ENCODE data around the gene EFNA3. TPM values are rescaled to one million over a fixed set of nuclear protein-coding genes. Genes with fewer than 3 reads are reported as not detected.

Gene EFNA3
- total RNA-seq, 1 experiment from 2014 or later: 20.4 TPM

- DNase-seq (ENCODE audit: low read depth, low spot score): no peak
- RAD21 ChIA-PET (ENCODE audit: low non-redundant PET in 1 of 2, low total read pairs in 2 of 2, uncharacterized antibody in 2 of 2, unreplicated experiment in 2 of 2): interaction anchor here in 1 of 2 experiments (0.7 kb wide), 1 partner anchor 43 kb away, joined by 4 read pairs; no protein-coding TSS in a partner anchor
- Histone ChIP-seq H3K4me1 (ENCODE audit: control insufficient read depth in 1 of 2, insufficient read depth in 2 of 2, low read length in 2 of 2) (peaks cover 19 to 41% of the 10 kb centered on the region in 2 experiments), H3K36me3 (ENCODE audit: control insufficient read depth in 1 of 2, insufficient read depth in 2 of 2, low read length in 2 of 2) (no peaks in the 10 kb centered on the region), H3K27ac (ENCODE audit: low read depth, low read length) (no peak overlapping the region), H3K9ac (ENCODE audit: low read length) (no peak overlapping the region), H3K4me3 (replicated peaks in 1 of 2; ENCODE audit: low read depth in 1 of 2, low read length in 2 of 2) (no peak overlapping the region), H3K9me3 (ENCODE audit: control insufficient read depth in 1 of 2, insufficient read depth in 1 of 2, low read depth in 1 of 2, low read length in 2 of 2) (no peaks in the 10 kb centered on the region), H3K4me2 (ENCODE audit: low read length) (no peak overlapping the region), H3K79me2 (ENCODE audit: insufficient read depth, low read length) (peaks cover 11% of the 10 kb centered on the region), H3K27me3 (ENCODE audit: insufficient read depth, low read length) (peaks cover 6% of the 10 kb centered on the region; the same call in 1 of the 2 replicates), H3K9me2 (ENCODE audit: insufficient read depth) (no peaks in the 10 kb centered on the region), H2AFZ (ENCODE audit: low read depth, low read length, poor library complexity, severe bottlenecking) (no peak overlapping the region), H4K20me1 (ENCODE audit: insufficient read depth) (no peaks in the 10 kb centered on the region)
- intact Hi-C loops (cut with micrococcal nuclease): no loop called here
- POLR2A ChIA-PET: no interaction called here
- CTCF ChIA-PET: no interaction called here
- no peak for ATAC-seq
- no TSS peak for BruUV-seq (replicated peaks)
- TF ChIP-seq YY1 (IDR thresholded peaks at IDR 0.05; ENCODE audit: extremely low read depth, insufficient replicate concordance, low read depth, low read length): no peak
- no peak for TF ChIP-seq JUND (IDR thresholded peaks at IDR 0.05)
- TF ChIP-seq TCF7L2 (IDR thresholded peaks at IDR 0.05; ENCODE audit: borderline replicate concordance, extremely low read depth, insufficient read depth, insufficient read length): no peak
- TF ChIP-seq POLR2A (IDR thresholded peaks at IDR 0.05; ENCODE audit: borderline replicate concordance, extremely low read depth, insufficient read depth, insufficient read length): no peak
- TF ChIP-seq ELF1 (IDR thresholded peaks at IDR 0.05; ENCODE audit: borderline replicate concordance, low read depth): no peak
- TF ChIP-seq CEBPB (IDR thresholded peaks at IDR 0.05; ENCODE audit: low read depth): no peak
- TF ChIP-seq MAX (IDR thresholded peaks at IDR 0.05): no peak
- TF ChIP-seq EZH2 (IDR thresholded peaks at IDR 0.05): no peak
- TF ChIP-seq CTCF (IDR thresholded peaks at IDR 0.05 in 2 of 3, conservative IDR thresholded peaks at IDR 0.05 in 1 of 3; ENCODE audit: borderline replicate concordance in 1 of 3, insufficient read depth in 1 of 3, low read depth in 2 of 3, low read length in 2 of 3): no peak
- no peak for TF ChIP-seq CBX3 (IDR thresholded peaks at IDR 0.05; ENCODE audit: low read depth)
- no peak for TF ChIP-seq EGR1 (IDR thresholded peaks at IDR 0.05; ENCODE audit: low read depth)
- TF ChIP-seq FOSL1 (IDR thresholded peaks at IDR 0.05; ENCODE audit: low read depth): no peak
- no peak for TF ChIP-seq RAD21 (IDR thresholded peaks at IDR 0.05; ENCODE audit: low read depth)
- no peak for TF ChIP-seq POLR2AphosphoS5 (IDR thresholded peaks at IDR 0.05; ENCODE audit: low read depth, low read length)
- TF ChIP-seq SIN3A (IDR thresholded peaks at IDR 0.05; ENCODE audit: low read depth): no peak
- no peak for TF ChIP-seq SRF (IDR thresholded peaks at IDR 0.05; ENCODE audit: low read depth)
- no peak for TF ChIP-seq ZFX (IDR thresholded peaks at IDR 0.05)
- no peak for TF ChIP-seq ZNF274 (IDR thresholded peaks at IDR 0.05; ENCODE audit: low read depth, low read length)
Observed at GRCh38 chr1:155123801-155124200, 45.2 kb downstream of the EFNA3 start.

All from HCT116 (cell line).